NCI-H2081 treated with DMSO at 0.1 percent for 48 hours (cell line): ENCODE measurements around the gene NTM.

ENCODE experiments used
- DNase-seq: peaks from one replicate; lab custom pipeline; 2025; lab: John Stamatoyannopoulos, UW

NTM gene

GRCh38 chr11:131824771-131825170 lies 454.4 kb downstream of the NTM start:
- DNase-seq: no peak

GRCh38 chr11:131827430-131827829 lies 457.0 kb downstream of the NTM start:
- no peak for DNase-seq

GRCh38 chr11:131829725-131830124 lies 459.3 kb downstream of the NTM start:
- DNase-seq: no peak

- no peak for DNase-seq
Measured at GRCh38 chr11:131832079-131832478, 461.7 kb downstream of the NTM start.

GRCh38 chr11:131833366-131833765 lies 463.0 kb downstream of the NTM start:
- no peak for DNase-seq

GRCh38 chr11:131837562-131837961 lies 467.1 kb downstream of the NTM start:
- no peak for DNase-seq

GRCh38 chr11:131838016-131838415 lies 467.6 kb downstream of the NTM start:
- DNase-seq: no peak

- DNase-seq: no peak
Measured at GRCh38 chr11:131839326-131839725, 468.9 kb downstream of the NTM start.

- DNase-seq: no peak
Measured at GRCh38 chr11:131840545-131840944, 470.1 kb downstream of the NTM start.

- no peak for DNase-seq
Measured at GRCh38 chr11:131841028-131841427, 470.6 kb downstream of the NTM start.

- DNase-seq: no peak
Measured at GRCh38 chr11:131841925-131842635, 471.7 kb downstream of the NTM start.

- no peak for DNase-seq
Measured at GRCh38 chr11:131845255-131845654, 474.8 kb downstream of the NTM start.

GRCh38 chr11:131849485-131849884 lies 479.1 kb downstream of the NTM start:
- no peak for DNase-seq

- no peak for DNase-seq
Measured at GRCh38 chr11:131850507-131850906, 480.1 kb downstream of the NTM start.

GRCh38 chr11:131851964-131852755 lies 481.7 kb downstream of the NTM start:
- no peak for DNase-seq

GRCh38 chr11:131852757-131853156 lies 482.3 kb downstream of the NTM start:
- no peak for DNase-seq

GRCh38 chr11:131854391-131854790 lies 484.0 kb downstream of the NTM start:
- DNase-seq: no peak

GRCh38 chr11:131855320-131855719 lies 484.9 kb downstream of the NTM start:
- no peak for DNase-seq

- no peak for DNase-seq
Measured at GRCh38 chr11:131857246-131857645, 486.8 kb downstream of the NTM start.

GRCh38 chr11:131858505-131858904 lies 488.1 kb downstream of the NTM start:
- no peak for DNase-seq

- no peak for DNase-seq
Measured at GRCh38 chr11:131859538-131860210, 489.3 kb downstream of the NTM start.

GRCh38 chr11:131864228-131864627 lies 493.8 kb downstream of the NTM start:
- DNase-seq: no peak

- no peak for DNase-seq
Measured at GRCh38 chr11:131865860-131866259, 495.4 kb downstream of the NTM start.
